Keratinocyte (primary cell): Measurements from ENCODE around the gene TINAGL1.

Experiments used
- EZH2 ChIP-seq: IDR thresholded peaks from one replicate; pipeline ENCODE4 v1.6.1; 2012; ENCODE audit warnings: inconsistent platforms, mild to moderate bottlenecking, low read length, moderate library complexity
- TF ChIP-seq, protein P1 (sequence below), 3 experiments: IDR thresholded peaks in 1 of 3; conservative IDR thresholded peaks in 1 of 3; optimal IDR thresholded peaks in 1 of 3; 2 replicates in 2 of 3; 3 replicates in 1 of 3; pipeline versions ENCODE3 to v1.5.1; 2011; ENCODE audit warnings: low read length in 3 of 3, mild to moderate bottlenecking in 3 of 3, moderate library complexity in 2 of 3, control low read depth in 1 of 3, inconsistent platforms in 1 of 3; ENCODE audit not compliant: insufficient read depth in 2 of 3; ENCODE audit errors: extremely low read depth in 1 of 3

DNA sequence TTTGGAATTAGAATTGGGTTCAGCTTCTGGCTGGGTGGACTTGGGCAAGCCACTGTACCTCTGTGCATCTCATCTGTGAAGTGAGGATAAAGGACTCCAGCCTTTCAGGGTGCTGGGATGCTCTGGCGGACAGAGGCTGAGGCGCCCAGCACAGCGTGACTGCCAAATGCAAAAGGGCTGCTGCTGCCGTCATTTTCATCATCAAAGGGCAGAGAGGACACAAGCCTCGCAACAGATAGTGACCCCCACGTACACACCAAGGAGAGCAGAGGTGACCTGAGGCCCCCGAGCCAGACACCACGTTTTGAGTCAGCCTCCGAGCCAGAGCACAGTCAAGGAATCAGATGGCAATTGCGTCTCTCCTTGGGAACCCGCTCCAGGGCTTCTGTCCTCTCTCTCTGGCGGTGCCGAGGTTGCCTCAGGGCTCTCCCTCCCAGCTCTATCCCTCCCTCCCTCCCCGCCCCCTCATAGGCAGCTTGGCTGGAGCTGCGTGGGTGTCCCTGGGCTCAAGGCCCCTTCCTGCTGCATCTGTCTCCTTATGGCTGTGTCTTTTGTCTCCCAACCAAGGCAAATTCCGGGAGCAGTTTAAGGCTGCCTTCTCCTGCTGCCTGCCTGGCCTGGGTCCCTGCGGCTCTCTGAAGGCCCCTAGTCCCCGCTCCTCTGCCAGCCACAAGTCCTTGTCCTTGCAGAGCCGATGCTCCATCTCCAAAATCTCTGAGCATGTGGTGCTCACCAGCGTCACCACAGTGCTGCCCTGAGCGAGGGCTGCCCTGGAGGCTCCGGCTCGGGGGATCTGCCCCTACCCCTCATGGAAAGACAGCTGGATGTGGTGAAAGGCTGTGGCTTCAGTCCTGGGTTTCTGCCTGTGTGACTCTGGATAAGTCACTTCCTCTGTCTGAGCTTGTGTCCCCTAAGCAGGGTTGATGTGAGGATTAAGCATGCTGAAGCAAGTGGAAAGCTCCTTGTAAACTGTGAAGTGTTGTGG lies 50.2 kb downstream of the TINAGL1 start:
- TF ChIP-seq, protein P1, sequence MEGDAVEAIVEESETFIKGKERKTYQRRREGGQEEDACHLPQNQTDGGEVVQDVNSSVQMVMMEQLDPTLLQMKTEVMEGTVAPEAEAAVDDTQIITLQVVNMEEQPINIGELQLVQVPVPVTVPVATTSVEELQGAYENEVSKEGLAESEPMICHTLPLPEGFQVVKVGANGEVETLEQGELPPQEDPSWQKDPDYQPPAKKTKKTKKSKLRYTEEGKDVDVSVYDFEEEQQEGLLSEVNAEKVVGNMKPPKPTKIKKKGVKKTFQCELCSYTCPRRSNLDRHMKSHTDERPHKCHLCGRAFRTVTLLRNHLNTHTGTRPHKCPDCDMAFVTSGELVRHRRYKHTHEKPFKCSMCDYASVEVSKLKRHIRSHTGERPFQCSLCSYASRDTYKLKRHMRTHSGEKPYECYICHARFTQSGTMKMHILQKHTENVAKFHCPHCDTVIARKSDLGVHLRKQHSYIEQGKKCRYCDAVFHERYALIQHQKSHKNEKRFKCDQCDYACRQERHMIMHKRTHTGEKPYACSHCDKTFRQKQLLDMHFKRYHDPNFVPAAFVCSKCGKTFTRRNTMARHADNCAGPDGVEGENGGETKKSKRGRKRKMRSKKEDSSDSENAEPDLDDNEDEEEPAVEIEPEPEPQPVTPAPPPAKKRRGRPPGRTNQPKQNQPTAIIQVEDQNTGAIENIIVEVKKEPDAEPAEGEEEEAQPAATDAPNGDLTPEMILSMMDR (optimal IDR thresholded peaks at IDR 0.05 in 1 of 3, IDR thresholded peaks at IDR 0.05 in 1 of 3, conservative IDR thresholded peaks at IDR 0.05 in 1 of 3; ENCODE audit: extremely low read depth in 1 of 3, insufficient read depth in 2 of 3, low read length in 3 of 3) = no peak
- TF ChIP-seq EZH2 = no peak
